Left cardiac atrium (tissue), 2 donors: ENCODE results near the gene BOLA2. TPM values are rescaled to one million over a fixed set of nuclear protein-coding genes. Genes with fewer than 3 reads are reported as not detected.

ENCODE experiments used
- total RNA-seq, 2 donors: library from RNA; stranded (reverse); fragmentation: NEBNext Ultra II Directional; extraction: Animal tissue kit (Norgen Biotek cat#: 25700); gene quantifications; one replicate each; pipeline ENCODE4 v1.2.1, GENCODE V29; 2021
- donor health status: DM: no; HTN: yes; CAD: no; lungs with severe emphysema.
- donor health status: DM: yes; HTN: yes; CAD: no.

The BOLA2 gene
- total RNA-seq, 2 donors from 2014 or later = 1.4 to 4.2 TPM

Other genes starting within 250 kb of the BOLA2 start
- under 1 TPM; 0.39 to 0.62 TPM for gene NPIPB11, start 47.6 kb downstream of the BOLA2 start, total RNA-seq
- 10 to 100 TPM; 13.0 to 18.0 TPM for gene SLX1B, start 182 bp upstream of the BOLA2 start, total RNA-seq
- 1 to 10 TPM; 3.4 to 4.0 TPM for gene SULT1A4, start 5.6 kb upstream of the BOLA2 start, total RNA-seq
- gene NPIPB12, start 52.1 kb upstream of the BOLA2 start, total RNA-seq = 10 to 100 TPM; 22.1 to 23.4 TPM
- gene SPN, start 208.9 kb upstream of the BOLA2 start, total RNA-seq = 1 to 10 TPM; 1.4 to 3.7 TPM
- gene QPRT, start 224.8 kb upstream of the BOLA2 start, total RNA-seq = 10 to 100 TPM; 20.4 to 22.0 TPM